Neutrophil (primary cell): Measurements from ENCODE around the gene CARMIL3.
A peak's percentile ranks its signal among the peaks of the same experiment; 100 is the strongest.

Experiments
- H3K27ac ChIP-seq: fragments of 200-600 bp; sonication (generic); 2 replicates; pipeline ENCODE4 v1.5.1; 2016; ENCODE audit warnings: mild to moderate bottlenecking, moderate library complexity
- H3K27me3 ChIP-seq: fragments of 200-600 bp; sonication (generic); 2 replicates; pipeline ENCODE4 v1.6.0; 2016; ENCODE audit warnings: mild to moderate bottlenecking
- H3K36me3 ChIP-seq: fragments of 200-600 bp; sonication (generic); 2 replicates; pipeline ENCODE4 v1.5.1; 2017
- H3K4me1 ChIP-seq, 2 experiments: fragments of 200-600 bp in 1 of 2; sonication (generic) in 1 of 2; 1 replicate in 1 of 2; 2 replicates in 1 of 2; pipeline versions ENCODE4 v1.5.1 to v1.6.1; 2013 to 2016; ENCODE audit warnings: low read depth in 1 of 2, low read length in 1 of 2, mild to moderate bottlenecking in 1 of 2, moderate library complexity in 1 of 2; ENCODE audit not compliant: control insufficient read depth in 1 of 2, insufficient read depth in 1 of 2
- H3K4me3 ChIP-seq, 2 experiments: fragments of 200-600 bp in 1 of 2; sonication (generic) in 1 of 2; 1 replicate in 1 of 2; 2 replicates in 1 of 2; pipeline ENCODE4 v1.5.1; 2013 to 2016; ENCODE audit warnings: low read depth in 1 of 2, low read length in 1 of 2, mild to moderate bottlenecking in 1 of 2, moderate library complexity in 1 of 2
- H3K9me3 ChIP-seq: fragments of 200-600 bp; sonication (generic); 2 replicates; pipeline ENCODE4 v1.5.1; 2016
- CTCF ChIP-seq: fragments of 200-600 bp; sonication (generic); IDR thresholded peaks from 2 replicates; pipeline ENCODE4 v1.5.1; 2016; ENCODE audit warnings: antibody characterized with exemption

CARMIL3 gene

DNA sequence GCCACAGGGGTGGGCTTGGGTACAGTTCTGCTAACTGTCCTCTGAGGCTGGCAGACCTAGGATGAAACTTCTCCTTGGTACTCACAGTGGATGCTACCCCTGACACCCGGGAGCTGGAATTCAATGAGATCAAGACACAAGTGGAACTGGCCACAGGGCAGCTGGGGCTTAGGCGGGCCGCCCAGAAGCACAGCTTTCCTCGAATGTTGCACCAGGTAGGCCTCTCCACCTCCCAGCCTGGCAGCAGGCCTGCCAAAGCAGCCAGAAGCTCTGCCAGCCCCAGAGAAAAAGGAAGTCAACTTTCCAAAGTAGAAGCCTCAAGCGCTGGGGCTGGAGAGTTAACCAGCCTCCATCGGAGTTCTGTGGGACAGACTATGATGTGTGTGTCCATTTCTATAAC lies 65.4 kb downstream of the CARMIL3 start:
- H3K4me3 ChIP-seq, result no peak overlapping the region
- peaks cover 52% of the 10 kb centered on the region for H3K36me3 ChIP-seq
- TF ChIP-seq CTCF, result no peak
- H3K9me3 ChIP-seq, result no peaks in the 10 kb centered on the region
- H3K4me1 ChIP-seq, result peaks cover 23 to 28% of the 10 kb centered on the region in 2 experiments
- peak overlapping the region; percentile 98 for H3K27ac ChIP-seq
- H3K27me3 ChIP-seq, result no peaks in the 10 kb centered on the region
